GM20431 (cell line): ENCODE measurements around the gene ITGA6.

Experiments used
- in situ Hi-C: fragments of 300-500 bp; cut with MseI, MboI; formaldehyde crosslinking; loops from one replicate; pipeline ENCODE4 v1.15.0; 2020; ENCODE audit warnings: low sequenced_read_pairs; ENCODE audit not compliant: unreplicated experiment

Gene ITGA6

DNA sequence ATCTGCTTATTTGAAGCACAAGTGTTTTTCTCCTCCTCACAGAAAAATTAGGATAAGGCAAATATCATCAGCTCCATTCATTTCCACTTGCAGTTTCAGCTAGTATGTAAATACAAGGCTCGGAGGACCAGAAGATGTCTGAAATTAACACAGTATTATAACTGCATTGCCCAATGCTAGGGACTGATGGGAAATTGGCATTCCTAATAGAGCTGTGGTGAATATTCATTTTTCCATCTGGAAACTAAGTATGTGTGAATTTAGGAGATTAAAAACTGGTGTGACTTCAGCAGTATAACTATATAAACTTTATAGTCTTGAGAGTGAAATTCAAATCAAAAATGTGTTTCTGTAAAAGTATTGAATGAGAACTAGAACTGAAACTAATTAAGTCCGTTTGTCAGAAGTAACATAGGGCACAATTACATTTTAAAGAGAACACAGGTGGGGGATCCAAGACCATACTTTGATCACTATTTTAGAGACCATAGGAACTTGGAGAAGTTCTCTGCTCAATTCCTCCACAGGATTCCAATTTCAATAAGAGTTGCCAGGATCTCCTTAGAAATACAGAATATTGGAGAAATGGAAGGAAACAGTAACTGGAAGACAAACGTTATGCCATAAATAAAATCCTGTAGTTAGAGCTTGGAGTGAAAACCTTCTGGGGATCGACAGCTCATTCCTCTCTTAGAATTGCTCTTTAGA lies 12.1 kb upstream of the ITGA6 start:
- in situ Hi-C loops = no loop called here

DNA sequence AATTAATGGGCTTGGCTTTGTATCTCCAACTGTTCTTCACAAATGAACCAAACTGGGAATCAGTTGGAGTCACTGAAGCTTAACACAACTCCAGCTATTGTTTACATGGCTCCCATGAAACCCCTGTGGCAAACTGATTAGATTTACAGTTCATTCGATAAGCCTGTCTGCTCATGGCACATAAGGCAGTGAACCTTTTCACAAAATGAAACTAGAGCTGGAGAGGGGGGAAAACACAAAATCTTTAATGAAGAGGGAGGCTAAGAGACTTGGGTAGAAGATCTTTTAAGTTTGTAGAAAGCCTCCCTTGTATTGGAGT lies 11.6 kb upstream of the ITGA6 start:
- in situ Hi-C loops = no loop called here

DNA sequence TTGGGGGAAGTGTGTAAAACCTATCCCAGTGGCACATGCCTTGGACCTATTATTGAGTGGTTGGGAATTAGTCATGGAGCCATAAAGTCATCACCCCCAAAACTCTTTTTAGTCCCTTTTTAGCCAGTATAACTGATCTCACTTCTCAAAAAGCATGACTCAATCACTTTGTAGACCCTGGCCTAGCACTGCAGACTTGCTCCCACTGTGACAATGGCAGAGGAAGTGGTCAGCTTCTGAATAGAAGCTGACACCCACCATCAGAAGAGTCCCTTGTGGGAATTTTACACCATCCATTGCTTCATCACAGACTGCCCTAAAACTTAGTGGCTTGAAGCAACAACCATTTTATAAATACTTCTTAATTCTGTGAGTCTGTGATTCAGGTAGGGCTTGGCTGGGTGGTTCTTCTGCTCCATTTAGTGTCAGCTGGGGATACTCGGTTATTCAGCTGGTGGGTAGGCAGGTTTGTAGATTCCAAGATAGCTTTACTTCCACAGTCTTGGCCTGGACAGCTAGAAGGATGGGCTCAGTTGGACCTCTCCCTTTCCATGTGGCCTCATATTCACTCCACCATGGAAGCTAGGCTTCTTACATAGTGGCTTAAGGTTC lies 10.8 kb upstream of the ITGA6 start:
- in situ Hi-C loops = no loop called here

DNA sequence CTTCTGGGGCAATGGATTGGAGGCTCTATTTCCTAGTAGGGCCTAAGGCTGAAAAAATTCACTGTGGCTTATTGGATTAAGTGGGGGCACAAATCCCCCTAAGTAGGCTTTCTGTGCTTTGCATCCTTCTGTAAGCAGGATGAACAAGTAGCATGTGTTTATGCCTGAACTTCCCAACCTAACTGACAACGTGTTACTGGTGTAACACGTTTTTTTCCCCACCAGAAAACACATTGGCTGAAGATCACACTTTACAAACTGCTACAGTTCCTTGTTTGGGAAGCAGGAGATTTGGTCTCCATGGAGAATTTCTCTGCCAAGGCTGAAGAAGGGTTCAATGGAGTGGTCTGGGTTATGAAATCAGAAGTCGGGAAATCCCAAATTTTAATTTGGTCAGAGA lies 7.2 kb upstream of the ITGA6 start:
- in situ Hi-C loops = no loop called here

DNA sequence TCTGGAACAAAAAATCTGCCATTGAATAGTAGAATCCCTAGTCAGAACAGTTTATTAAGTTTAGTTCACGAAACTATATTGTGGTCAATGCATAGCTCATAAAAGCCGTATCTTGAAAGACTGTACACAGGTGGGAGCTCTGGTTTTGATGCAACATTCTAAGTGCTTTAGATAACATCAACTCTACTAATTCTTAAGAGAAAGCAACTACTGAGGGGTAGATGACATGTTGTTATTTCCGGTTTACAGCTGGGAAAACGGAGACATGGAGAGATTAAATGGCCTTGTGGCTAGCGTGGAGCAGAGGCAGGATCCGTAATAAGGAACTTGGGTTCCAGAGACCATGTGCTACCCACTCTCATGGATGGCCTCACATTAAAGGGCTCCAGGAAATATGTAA lies 4.2 kb upstream of the ITGA6 start:
- in situ Hi-C loops = no loop called here

DNA sequence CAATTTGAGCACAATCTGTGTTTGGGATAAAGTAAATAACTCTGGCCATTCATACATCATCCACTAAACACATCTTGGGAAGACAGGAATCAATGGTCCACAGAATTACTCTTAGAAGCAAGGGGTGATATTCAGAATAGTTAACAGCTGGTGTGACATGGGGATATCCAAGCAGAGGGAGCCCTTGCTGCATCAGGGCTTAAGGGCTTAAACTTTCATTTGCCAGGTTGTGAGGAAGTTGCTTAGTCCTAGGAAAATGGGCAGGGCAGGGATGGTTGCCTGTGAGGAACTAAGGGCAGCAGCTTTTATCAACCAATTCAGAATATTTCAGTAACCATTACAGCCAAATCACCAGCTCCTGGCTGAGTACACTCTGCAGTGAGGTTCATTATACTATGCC lies 2.0 kb upstream of the ITGA6 start:
- in situ Hi-C loops = no loop called here

DNA sequence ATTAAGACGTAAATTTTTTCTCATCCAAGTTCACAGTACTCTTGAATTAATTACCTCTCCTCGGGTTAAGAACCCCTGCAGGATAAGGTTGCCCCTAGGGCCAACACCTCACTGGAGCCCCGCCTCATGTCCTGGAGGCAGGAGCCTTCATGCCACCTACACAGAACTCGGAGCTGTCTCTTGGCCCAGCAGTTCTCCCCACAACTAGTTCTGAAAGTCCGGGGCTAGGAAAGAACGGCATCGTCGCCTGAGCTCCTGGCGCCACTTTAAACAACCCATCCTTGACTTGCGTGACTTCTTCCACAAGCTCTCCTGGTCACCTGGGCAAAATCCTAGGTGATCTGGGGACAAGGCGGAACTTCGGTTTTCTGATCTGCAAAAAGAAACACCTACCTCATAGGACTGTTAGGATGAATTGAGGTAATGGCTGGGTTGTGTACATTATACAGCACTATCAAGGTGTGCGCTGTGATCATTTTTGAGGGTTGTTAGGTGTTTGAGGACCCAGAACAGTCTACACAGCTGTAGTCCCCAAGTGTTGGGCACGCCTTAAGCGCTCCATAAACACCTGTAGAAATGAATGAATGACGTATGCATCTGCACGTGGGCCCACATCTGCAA lies 641 bp upstream of the ITGA6 start:
- in situ Hi-C loops = no loop called here

DNA sequence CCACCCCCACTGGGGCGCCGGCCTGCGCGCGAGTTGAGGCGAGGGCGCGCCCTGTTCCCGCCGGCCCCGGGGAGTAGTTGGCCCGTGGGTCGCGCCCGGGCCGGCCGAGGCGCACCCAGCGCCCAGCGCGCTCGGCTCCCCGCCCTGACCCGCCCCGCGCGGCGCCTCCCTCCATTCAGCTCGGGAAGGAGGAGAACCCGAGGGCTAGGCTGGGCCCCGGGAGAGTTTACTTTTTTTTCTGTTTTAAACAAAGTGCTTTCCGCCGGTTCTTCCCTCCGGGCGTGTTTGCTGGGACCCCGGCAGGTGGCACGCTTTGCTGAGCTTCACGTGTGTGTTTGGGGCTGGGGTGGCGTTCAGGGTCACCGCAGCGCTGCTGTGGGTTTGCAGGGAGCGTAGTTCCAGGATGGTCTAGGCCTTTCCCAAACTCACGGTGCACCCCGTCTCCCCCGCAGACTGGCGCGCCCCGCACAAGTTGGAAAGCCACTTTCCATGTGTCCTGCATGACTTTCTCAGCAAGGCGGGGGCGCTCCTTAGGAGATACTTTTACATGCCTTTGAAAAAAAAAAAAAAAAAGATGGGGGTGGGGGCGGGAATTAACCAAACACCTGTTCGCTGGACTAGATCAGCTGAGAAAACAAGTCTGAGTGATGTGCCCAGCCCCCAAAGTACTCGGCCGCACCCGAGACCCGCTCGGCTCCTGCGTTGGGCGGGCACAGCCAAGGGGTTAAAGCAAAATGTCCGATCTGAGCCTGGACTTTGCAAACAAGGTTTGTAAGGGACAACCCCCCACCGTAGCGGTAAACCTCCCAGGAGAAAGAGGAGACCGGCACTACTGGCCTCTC lies 825 bp downstream of the ITGA6 start:
- in situ Hi-C loops = no loop called here

DNA sequence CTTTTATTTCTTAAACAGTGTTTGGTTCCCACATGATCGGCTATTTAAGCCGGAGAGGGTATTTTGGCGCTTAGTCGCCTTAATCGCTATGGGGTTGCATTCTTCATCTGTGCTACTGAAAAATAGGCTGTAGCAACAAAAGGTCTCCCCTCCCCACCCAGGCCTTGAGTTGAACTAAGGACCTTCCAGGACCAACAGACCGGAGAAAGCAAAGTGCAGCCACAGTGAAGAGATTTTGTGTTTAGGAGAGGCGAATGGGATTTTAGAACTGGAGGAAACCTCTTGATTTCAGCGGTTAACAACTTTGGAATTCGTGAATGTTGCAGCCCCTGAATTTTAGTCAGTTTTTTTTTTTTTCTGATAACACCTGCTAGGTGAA lies 1.4 kb downstream of the ITGA6 start:
- in situ Hi-C loops = no loop called here

DNA sequence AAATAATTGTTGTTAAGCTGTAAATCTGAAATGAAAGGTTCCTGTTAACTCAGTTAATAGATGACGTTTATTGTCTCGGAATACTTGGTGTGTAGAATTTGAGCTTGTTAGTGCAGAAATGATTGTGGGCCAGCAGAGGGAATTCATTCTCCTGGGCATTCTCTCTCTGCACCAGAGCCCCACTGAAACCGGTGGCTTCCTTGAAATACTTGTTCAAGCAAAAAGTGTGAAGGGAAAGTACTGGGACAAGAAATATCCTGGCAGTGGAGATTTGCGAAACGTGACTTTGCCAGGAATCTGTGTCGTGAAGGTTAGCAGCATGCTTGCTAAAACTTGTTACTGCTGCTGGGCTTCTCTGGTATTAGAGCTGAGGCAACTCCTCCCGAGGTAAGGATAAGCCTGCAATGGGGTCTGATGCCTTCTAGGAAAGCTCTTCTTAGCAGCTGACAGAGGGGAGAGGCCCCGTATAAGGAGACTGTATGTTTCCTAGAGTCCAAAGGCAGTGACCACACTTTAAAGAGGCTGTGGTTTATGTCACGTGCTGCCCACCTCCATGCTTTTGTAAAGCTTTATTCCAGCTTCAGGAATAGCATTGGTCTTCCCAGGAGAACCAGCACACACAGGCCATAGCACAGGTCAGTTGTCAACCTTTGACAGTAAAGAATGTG lies 2.0 kb downstream of the ITGA6 start:
- in situ Hi-C loops = no loop called here

DNA sequence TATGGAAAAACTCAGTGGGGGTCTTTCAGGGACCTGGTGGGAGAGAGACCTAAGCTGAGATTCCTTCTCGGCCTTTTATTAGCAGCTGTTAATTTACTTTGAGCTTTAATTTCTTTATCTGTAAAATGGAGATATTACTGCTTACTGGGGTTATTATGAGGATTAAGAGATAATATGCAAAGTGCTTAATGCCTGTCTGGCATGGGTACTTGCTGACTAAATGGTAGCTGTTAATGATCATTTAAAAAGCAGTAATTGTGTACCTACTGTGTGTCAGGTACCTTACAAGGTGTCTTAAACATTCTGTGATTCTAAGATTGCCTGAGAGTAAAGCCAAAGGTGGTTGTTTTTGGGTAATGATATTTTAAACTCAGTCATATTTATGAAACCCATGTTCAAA lies 2.6 kb downstream of the ITGA6 start:
- in situ Hi-C loops = no loop called here

DNA sequence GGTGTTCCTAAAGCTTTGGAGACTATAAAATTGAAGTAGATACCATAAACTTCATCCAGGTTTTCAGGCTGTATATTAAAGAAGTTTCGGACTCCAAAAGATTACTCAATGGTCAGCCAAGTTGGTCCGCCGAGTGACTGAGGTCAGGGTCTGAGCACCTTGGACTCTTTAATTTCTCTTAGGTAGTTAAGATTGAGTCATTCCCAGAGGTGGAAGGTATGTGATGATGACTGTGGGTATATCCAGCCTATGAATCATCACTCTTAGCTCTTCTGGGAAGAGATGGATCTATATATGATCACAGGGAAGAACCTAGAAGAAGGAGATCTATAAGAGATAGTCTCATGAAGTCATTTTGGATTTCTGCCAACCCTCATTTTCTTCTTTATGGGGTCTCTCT lies 3.3 kb downstream of the ITGA6 start:
- in situ Hi-C loops = no loop called here

DNA sequence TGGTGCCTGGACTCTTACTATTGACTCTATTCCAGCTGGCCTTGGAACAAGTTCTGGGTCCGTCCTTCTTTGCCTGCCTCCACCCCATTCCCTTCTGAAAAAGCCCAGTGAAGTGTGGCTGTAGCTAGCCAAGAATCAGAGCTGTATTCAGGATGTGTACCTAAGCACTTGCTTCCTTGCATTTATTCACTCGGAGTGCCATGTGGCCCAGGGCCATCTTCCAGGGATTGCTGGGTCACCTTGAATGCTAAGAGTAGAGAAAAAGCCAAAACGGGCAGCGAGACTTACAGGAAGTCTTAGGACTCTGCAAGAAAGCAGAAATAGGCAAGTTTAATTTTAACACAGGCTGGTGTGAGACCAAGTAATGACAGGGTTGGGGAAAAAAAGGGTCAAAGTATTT lies 4.1 kb downstream of the ITGA6 start:
- in situ Hi-C loops = no loop called here

DNA sequence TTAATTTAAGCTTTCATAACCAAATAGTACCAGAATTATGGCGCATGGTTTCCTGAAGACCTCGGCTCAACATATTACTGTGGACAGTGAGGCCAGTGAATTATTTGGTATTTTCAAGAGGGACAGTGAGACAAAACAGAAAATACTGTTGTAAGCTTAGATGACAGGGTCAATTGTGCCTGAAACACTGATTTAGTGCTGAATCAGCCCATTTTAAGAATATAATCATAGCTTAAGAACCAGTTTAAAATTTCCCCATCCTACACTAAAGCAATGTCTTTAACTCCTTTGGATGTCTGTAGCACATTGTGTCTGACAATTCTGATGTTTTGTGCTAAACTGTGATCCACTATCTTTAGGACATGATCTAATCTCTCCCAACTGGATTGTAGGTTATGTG lies 4.6 kb downstream of the ITGA6 start:
- in situ Hi-C loops = no loop called here

DNA sequence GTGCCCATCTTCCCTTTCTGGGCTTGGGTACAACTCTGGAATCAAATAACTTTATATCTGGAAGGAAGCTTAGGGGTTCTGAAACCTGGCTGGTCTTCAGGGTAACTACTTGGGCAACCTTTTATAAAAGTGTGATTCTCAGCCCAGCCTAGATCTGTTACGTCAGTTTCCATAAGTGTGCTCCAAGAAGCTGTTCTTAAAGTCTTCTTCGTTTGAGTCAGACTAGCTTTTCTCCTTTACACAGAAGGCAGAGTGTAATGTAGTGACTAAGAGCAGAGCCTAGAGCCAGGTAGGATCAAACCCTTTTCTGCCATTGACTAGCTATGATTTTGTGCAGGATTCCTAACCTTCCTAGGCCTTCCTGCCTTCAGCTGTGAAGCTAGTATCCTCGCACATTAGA lies 5.8 kb downstream of the ITGA6 start:
- in situ Hi-C loops = no loop called here

DNA sequence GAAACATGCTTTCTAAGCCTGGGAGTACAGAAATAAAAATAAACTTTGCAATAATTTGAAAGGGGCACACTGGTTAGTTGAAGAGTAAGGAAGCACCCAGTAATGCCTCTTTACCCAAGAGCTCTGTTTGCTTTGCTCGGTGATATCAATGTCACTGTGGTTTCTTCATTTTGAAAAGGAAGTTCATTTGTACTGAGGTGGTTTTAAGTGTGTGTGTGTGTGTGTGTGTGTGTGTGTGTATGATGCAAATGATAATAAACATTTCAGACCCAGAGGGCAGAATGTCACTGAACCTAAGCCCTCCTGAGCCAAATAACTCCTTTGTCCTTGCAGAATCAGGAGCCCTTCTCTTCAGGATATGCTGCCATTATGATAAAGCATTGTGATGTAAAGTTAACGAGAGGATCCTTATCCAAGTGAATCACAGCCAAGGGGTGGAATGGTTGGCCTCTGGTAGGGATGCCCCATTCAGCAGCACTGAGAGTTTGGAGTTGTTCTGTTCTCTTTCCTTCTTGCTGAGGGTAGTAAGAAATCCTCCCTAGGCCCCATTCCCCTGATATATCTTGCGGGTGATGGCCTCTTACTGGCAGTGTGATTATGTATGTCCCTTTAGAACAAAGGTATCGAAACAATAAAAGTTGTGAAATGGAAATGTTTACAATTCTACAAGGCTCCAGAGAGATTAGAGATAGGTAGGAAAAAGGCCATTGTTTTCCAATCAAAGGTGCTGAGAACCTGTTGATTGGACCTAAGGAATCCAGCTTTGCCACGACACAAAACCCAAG lies 7.6 kb downstream of the ITGA6 start:
- in situ Hi-C loops = no loop called here

DNA sequence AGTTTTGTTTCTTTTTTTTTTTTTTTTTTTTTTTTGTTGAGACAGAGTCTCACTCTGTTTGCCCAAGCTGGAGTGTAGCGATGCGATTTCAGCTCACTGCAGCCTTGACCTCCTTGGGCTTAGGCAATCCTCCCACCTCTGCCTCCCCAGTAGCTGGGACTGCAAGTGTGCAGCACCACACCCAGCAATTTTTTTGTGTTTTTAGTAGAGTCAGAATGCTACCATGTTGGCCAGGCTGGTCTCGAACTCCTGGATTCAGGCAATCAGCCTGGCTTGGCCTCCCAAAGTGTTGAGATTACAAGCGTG lies 8.2 kb downstream of the ITGA6 start:
- in situ Hi-C loops = no loop called here

DNA sequence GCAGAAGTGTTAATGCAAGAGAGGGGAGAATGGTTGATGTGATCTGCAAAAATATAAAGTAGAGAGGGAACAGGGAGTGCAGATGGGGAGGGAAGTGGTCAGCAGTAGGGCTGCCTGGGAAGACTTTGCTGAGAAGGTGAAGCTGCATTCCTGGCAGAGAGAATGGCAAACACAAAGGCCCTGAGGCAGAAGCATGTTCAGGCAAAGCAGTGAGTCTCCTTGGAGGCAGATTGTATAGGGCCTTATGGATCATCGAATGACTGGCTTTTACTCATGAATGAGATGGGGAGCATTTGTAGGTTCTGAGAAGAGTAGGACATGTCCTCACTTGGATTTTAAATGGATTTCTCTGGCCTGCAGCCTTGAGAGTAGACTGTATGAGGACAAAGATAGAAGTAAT lies 9.5 kb downstream of the ITGA6 start:
- in situ Hi-C loops = no loop called here

DNA sequence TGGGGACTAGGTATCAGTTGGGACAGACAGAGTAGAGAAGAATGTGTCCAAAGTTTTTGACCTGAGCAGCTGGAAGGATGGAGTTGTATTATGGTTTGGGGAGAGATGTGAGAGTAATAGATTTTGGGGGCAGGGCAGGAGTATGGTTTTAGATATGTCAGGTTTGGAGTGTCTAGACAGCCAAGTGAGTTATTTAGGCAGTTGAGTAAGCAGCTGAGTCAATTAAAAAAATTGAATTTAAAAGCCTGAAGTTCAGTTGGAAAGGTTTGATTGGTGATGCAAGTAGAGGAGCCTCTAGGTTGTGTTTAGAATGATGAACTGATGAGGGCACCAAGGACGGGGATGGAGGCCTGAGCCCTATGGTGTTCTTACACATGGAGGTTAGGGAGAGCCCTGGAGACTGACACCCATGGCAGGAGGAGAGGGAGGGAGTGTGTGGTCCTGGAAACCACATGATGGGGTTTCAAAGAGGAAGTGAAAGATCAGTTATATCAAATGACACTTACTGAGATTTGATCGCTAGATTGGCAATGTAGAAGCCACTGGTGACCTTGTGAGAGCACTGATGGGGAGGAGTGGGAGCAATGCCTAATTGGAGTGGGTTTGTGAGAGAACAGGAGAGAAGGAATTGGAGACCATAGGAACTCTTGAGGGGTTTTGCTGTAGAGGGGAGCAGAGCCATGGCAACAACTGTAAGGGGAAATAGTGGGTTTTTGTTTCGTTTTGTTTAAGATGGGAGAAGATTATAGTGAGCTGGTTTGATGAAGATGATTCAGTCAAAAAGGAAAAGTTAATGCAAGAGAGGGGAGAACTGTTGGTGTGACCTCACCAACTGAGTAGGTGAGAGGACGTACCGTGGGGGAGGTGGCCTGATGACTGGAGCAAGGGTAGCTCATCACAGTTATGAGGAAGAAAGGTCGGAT lies 10.3 kb downstream of the ITGA6 start:
- in situ Hi-C loops = no loop called here
